H9 (cell line): ENCODE measurements around the gene CCDC88C. TPM values are rescaled to one million over a fixed set of nuclear protein-coding genes. Genes with fewer than 3 reads are reported as not detected.

Source experiments
- DNase-seq: peaks from one replicate; pipeline ENCODE4 v3.0.0-alpha.2; 2017
- H2AFZ ChIP-seq: one replicate; pipeline ENCODE4 v1.6.1; 2013; ENCODE audit warnings: mild to moderate bottlenecking, low read length, control low read depth, moderate library complexity
- H2AK5ac ChIP-seq: 2 replicates; pipeline ENCODE4 v1.6.1; 2013; ENCODE audit warnings: low read length, control low read depth, mixed read lengths; ENCODE audit not compliant: insufficient read length
- H2BK120ac ChIP-seq: one replicate; pipeline ENCODE4 v1.6.1; 2013; ENCODE audit warnings: low read depth, mild to moderate bottlenecking, low read length, control low read depth, inconsistent platforms; ENCODE audit not compliant: poor library complexity, severe bottlenecking
- H2BK12ac ChIP-seq: 2 replicates; pipeline ENCODE4 v1.6.1; 2013; ENCODE audit warnings: low read length, control low read depth, mixed read lengths, low read depth; ENCODE audit not compliant: insufficient read length
- H2BK15ac ChIP-seq: 2 replicates; pipeline ENCODE4 v1.6.1; 2013; ENCODE audit warnings: low read depth, low read length, control low read depth
- H2BK20ac ChIP-seq: one replicate; pipeline ENCODE4 v1.6.1; 2013; ENCODE audit warnings: low read depth, mild to moderate bottlenecking, low read length, control low read depth, inconsistent platforms; ENCODE audit not compliant: poor library complexity, severe bottlenecking
- H2BK5ac ChIP-seq: 2 replicates; pipeline ENCODE4 v1.6.1; 2013; ENCODE audit warnings: low read length, control low read depth, mixed read lengths; ENCODE audit not compliant: insufficient read length
- H3K14ac ChIP-seq: 2 replicates; pipeline ENCODE4 v1.6.1; 2013; ENCODE audit warnings: low read length, control low read depth; ENCODE audit not compliant: insufficient read depth
- H3K18ac ChIP-seq: 2 replicates; pipeline ENCODE4 v1.6.1; 2013; ENCODE audit warnings: low read depth, mild to moderate bottlenecking, mixed read lengths, low read length, control low read depth; ENCODE audit not compliant: insufficient read length
- H3K23ac ChIP-seq: 2 replicates; pipeline ENCODE4 v1.6.1; 2013; ENCODE audit warnings: low read length, control low read depth, mixed read lengths, low read depth; ENCODE audit not compliant: insufficient read length
- H3K23me2 ChIP-seq: 2 replicates; pipeline ENCODE4 v1.6.1; 2013; ENCODE audit warnings: low read depth, mild to moderate bottlenecking, mixed read lengths, low read length, control low read depth; ENCODE audit not compliant: insufficient read length, poor library complexity, severe bottlenecking
- H3K27ac ChIP-seq: 2 replicates; pipeline ENCODE4 v1.5.1; 2013; ENCODE audit warnings: low read length, control low read depth, mixed read lengths, low read depth; ENCODE audit not compliant: insufficient read length
- H3K27me3 ChIP-seq: 2 replicates; pipeline ENCODE4 v1.6.1; 2013; ENCODE audit warnings: low read length, control low read depth, inconsistent platforms; ENCODE audit not compliant: insufficient read depth
- H3K4ac ChIP-seq: 2 replicates; pipeline ENCODE4 v1.6.1; 2013; ENCODE audit warnings: low read depth, mild to moderate bottlenecking, control low read depth, inconsistent platforms, low read length, moderate library complexity
- H3K4me1 ChIP-seq: 2 replicates; pipeline ENCODE4 v1.6.1; 2013; ENCODE audit warnings: low read length, control low read depth, inconsistent platforms; ENCODE audit not compliant: insufficient read depth
- H3K4me2 ChIP-seq: 2 replicates; pipeline ENCODE4 v1.6.1; 2013; ENCODE audit warnings: low read length, control low read depth, mixed read lengths; ENCODE audit not compliant: insufficient read length, insufficient read depth
- H3K56ac ChIP-seq: 2 replicates; pipeline ENCODE4 v1.6.1; 2013; ENCODE audit warnings: low read depth, mild to moderate bottlenecking, mixed read lengths, low read length, control low read depth; ENCODE audit not compliant: insufficient read length
- H3K79me1 ChIP-seq: 2 replicates; pipeline ENCODE4 v1.6.1; 2013; ENCODE audit warnings: low read depth, mild to moderate bottlenecking, moderate library complexity, low read length, control low read depth, inconsistent platforms; ENCODE audit not compliant: insufficient read depth, poor library complexity, severe bottlenecking
- H3K79me2 ChIP-seq: 2 replicates; pipeline ENCODE4 v1.6.1; 2013; ENCODE audit warnings: low read length, control low read depth, inconsistent platforms; ENCODE audit not compliant: insufficient read depth
- H3K9ac ChIP-seq: 2 replicates; pipeline ENCODE4 v1.6.1; 2013; ENCODE audit warnings: low read length, control low read depth, mixed read lengths; ENCODE audit not compliant: insufficient read length; ENCODE audit errors: extremely low read depth
- H3K9me3 ChIP-seq: one replicate; pipeline ENCODE4 v1.6.1; 2013; ENCODE audit warnings: low read depth, low read length, inconsistent platforms; ENCODE audit not compliant: control insufficient read depth
- H3T11ph ChIP-seq: one replicate; pipeline ENCODE4 v1.6.1; 2013; ENCODE audit warnings: mild to moderate bottlenecking, low read length, control low read depth, inconsistent platforms
- H4K20me1 ChIP-seq: one replicate; pipeline ENCODE4 v1.6.1; 2013; ENCODE audit not compliant: control insufficient read depth, insufficient read length, insufficient read depth
- H4K5ac ChIP-seq: 2 replicates; pipeline ENCODE4 v1.6.1; 2013; ENCODE audit warnings: low read depth, mild to moderate bottlenecking, mixed read lengths, low read length, control low read depth; ENCODE audit not compliant: insufficient read length
- H4K8ac ChIP-seq: replicated peaks from 2 replicates; pipeline ENCODE4 v1.6.1; 2013; ENCODE audit warnings: low read length, control low read depth, mixed read lengths, low read depth; ENCODE audit not compliant: insufficient read length
- H4K91ac ChIP-seq: 2 replicates; pipeline ENCODE4 v1.6.1; 2013; ENCODE audit warnings: low read depth, mild to moderate bottlenecking, moderate library complexity, mixed read lengths, low read length, control low read depth; ENCODE audit not compliant: insufficient read length
- H3K27ac Mint-ChIP-seq, 3 experiments: 2 replicates in 2 of 3; 3 replicates in 1 of 3; pipeline ENCODE4 v1.8.0; 2020 to 2021; ENCODE audit warnings: mixed read lengths in 3 of 3, mild to moderate bottlenecking in 1 of 3, moderate library complexity in 1 of 3
- H3K27me3 Mint-ChIP-seq: 2 replicates; pipeline ENCODE4 v1.8.0; 2021; ENCODE audit warnings: low read depth, mild to moderate bottlenecking, moderate library complexity, mixed read lengths
- H3K36me3 Mint-ChIP-seq, 3 experiments: 2 replicates in 2 of 3; 3 replicates in 1 of 3; pipeline ENCODE4 v1.8.0; 2020 to 2021; ENCODE audit warnings: low read depth in 3 of 3, mixed read lengths in 3 of 3; ENCODE audit not compliant: insufficient read depth in 1 of 3
- H3K4me1 Mint-ChIP-seq, 2 experiments: 2 replicates each; pipeline ENCODE4 v1.8.0; 2020; ENCODE audit warnings: mixed read lengths in 2 of 2
- H3K4me3 Mint-ChIP-seq, 2 experiments: 2 replicates in 1 of 2; 3 replicates in 1 of 2; pipeline ENCODE4 v1.8.0; 2020 to 2021; ENCODE audit warnings: mild to moderate bottlenecking in 2 of 2, mixed read lengths in 2 of 2, moderate library complexity in 1 of 2
- H3K9me3 Mint-ChIP-seq, 2 experiments: 2 replicates in 1 of 2; 3 replicates in 1 of 2; pipeline ENCODE4 v1.8.0; 2020; ENCODE audit warnings: mild to moderate bottlenecking in 2 of 2, mixed read lengths in 2 of 2, moderate library complexity in 1 of 2
- WGBS: extraction: QIAGEN DNeasy Blood & Tissue Kit; methylation state at CpG from one replicate; pipeline ENCODE4 v1.1.7; 2013; ENCODE audit warnings: missing lambda C conversion rate, low lambda C conversion rate, mixed read lengths; ENCODE audit not compliant: insufficient read length; ENCODE audit errors: extremely low coverage; 5-methylcytosine and 5-hydroxymethylcytosine counted together
- total RNA-seq: library from RNA; stranded (reverse); gene quantifications from 2 replicates; pipeline ENCODE4 v1.2.1, GENCODE V29; 2021
- TF ChIP-seq, protein P1 (sequence below): fragments of 200-600 bp; sonication (generic); conservative IDR thresholded peaks from 3 replicates; pipeline ENCODE4 v1.8.0; 2021; ENCODE audit warnings: antibody characterized with exemption, mild to moderate bottlenecking

CCDC88C gene
- total RNA-seq, 1 experiment from 2014 or later, result 52.4 TPM

DNA sequence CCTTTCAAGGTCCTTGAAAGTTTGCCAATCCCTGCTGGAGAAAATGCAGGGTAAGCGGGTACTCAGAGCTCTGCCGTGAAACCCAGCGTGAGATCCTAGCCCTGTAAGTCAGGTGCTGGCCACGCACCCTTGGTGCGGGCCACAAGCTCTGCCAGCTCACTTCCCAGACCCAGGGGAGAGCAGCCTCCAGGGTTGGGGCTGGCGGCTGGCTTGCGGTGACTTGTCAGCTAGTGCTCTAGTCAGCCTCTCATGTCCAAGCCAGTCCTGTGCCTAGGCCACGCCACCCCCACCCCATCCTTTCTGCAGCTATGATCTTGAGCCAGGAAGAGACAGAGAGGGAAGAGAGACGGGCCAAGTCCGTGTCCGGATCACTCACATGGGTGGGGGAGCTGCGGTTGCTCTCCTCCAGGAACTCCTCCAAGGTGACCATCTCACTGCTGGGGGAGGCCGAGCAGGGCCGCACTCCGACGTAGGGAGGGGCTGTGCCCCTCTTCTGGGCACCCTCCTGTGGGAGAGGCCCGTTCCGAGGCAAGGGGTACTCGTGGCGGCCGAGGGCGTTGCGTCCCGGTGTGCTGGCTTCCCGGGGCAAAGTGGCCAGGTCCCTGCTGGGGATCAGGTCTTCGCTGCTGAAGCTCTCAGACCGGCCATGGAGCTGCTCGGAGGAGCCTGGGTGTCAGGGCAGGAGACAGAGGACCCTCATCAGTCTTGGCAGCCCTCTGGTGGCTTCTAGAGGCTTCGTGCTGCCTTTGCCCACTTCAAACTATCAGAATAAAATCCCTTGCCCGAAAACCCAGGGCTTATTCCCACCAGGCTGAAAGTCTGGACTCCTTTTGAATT, 139.9 kb downstream of the CCDC88C start:
- no peak overlapping the region for H3K56ac ChIP-seq
- H2BK5ac ChIP-seq, result no peak overlapping the region
- Mint-ChIP-seq H3K4me3 (no peak overlapping the region), H3K9me3 (no peaks in the 10 kb centered on the region), H3K27me3 (no peaks in the 10 kb centered on the region), H3K4me1 (no peaks in the 10 kb centered on the region), H3K36me3 (peaks cover 10 to 71% (median 36%) of the 10 kb centered on the region in 3 experiments), H3K27ac (no peak overlapping the region)
- H3K4ac ChIP-seq, result no peak overlapping the region
- no peak overlapping the region for H2BK20ac ChIP-seq
- H2BK120ac ChIP-seq, result no peak overlapping the region
- TF ChIP-seq, protein P1, sequence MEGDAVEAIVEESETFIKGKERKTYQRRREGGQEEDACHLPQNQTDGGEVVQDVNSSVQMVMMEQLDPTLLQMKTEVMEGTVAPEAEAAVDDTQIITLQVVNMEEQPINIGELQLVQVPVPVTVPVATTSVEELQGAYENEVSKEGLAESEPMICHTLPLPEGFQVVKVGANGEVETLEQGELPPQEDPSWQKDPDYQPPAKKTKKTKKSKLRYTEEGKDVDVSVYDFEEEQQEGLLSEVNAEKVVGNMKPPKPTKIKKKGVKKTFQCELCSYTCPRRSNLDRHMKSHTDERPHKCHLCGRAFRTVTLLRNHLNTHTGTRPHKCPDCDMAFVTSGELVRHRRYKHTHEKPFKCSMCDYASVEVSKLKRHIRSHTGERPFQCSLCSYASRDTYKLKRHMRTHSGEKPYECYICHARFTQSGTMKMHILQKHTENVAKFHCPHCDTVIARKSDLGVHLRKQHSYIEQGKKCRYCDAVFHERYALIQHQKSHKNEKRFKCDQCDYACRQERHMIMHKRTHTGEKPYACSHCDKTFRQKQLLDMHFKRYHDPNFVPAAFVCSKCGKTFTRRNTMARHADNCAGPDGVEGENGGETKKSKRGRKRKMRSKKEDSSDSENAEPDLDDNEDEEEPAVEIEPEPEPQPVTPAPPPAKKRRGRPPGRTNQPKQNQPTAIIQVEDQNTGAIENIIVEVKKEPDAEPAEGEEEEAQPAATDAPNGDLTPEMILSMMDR, result no peak
- H4K5ac ChIP-seq, result no peak overlapping the region
- H3K4me1 ChIP-seq, result no peaks in the 10 kb centered on the region
- H3K23ac ChIP-seq, result no peak overlapping the region
- no peak overlapping the region for H2AFZ ChIP-seq
- no peak overlapping the region for H3K18ac ChIP-seq
- no peak overlapping the region for H3K4me2 ChIP-seq
- no peaks in the 10 kb centered on the region for H3K79me2 ChIP-seq
- no peak overlapping the region for H3K14ac ChIP-seq
- no peak overlapping the region for H2AK5ac ChIP-seq
- no peak overlapping the region for H3K9ac ChIP-seq
- H3K27me3 ChIP-seq, result no peaks in the 10 kb centered on the region
- H3K79me1 ChIP-seq, result no peaks in the 10 kb centered on the region
- no peaks in the 10 kb centered on the region for H3K23me2 ChIP-seq
- H3K9me3 ChIP-seq, result no peaks in the 10 kb centered on the region
- no peaks in the 10 kb centered on the region for H4K20me1 ChIP-seq
- no peak overlapping the region for H4K8ac ChIP-seq
- WGBS, result no CpG with 5 or more reads among the region's 30 CpGs
- H4K91ac ChIP-seq, result no peak overlapping the region
- no peak overlapping the region for H3T11ph ChIP-seq
- no peak overlapping the region for H3K27ac ChIP-seq
- no peak overlapping the region for H2BK12ac ChIP-seq
- DNase-seq, result no peak
- H2BK15ac ChIP-seq, result no peak overlapping the region
